ENCODE results near the gene SIGLEC8. TPM values are rescaled to one million over a fixed set of nuclear protein-coding genes. Genes with fewer than 3 reads are reported as not detected.

Gene SIGLEC8
- total RNA-seq, 1 experiment from 2014 or later, result not detected

- H3K36me3 Mint-ChIP-seq, result no peaks in the 10 kb centered on the region
- ATAC-seq (no peak), DNase-seq (ENCODE audit: low spot score) (no peak)
- peaks cover 4% of the 10 kb centered on the region; the same call in 1 of the 2 replicates for H3K9me3 Mint-ChIP-seq
- 0 out of 2 replicates have a peak, but pooled peaks cover 2% of the 10 kb centered on the region for H3K4me1 Mint-ChIP-seq
- TF ChIP-seq CBFB (CRISPR knock-in tag; IDR thresholded peaks at IDR 0.05; ENCODE audit: low read depth), result no peak
- no peak for TF ChIP-seq NR3C1 (CRISPR knock-in tag; conservative IDR thresholded peaks at IDR 0.05; ENCODE audit: low read depth)
- TF ChIP-seq USF1 (CRISPR knock-in tag; IDR thresholded peaks at IDR 0.05), result no peak
- TF ChIP-seq MAX (CRISPR knock-in tag; IDR thresholded peaks at IDR 0.05), result no peak
- TF ChIP-seq ZNF532 (CRISPR knock-in tag; IDR thresholded peaks at IDR 0.05; ENCODE audit: borderline replicate concordance), result no peak
- TF ChIP-seq E2F1 (CRISPR knock-in tag; IDR thresholded peaks at IDR 0.05), result no peak
- no peak for TF ChIP-seq ZNF219 (CRISPR knock-in tag; IDR thresholded peaks at IDR 0.05; ENCODE audit: borderline replicate concordance)
- no peak for TF ChIP-seq ZNF317 (CRISPR knock-in tag; IDR thresholded peaks at IDR 0.05; ENCODE audit: borderline replicate concordance, low read depth)
- TF ChIP-seq ZBTB43 (CRISPR knock-in tag; IDR thresholded peaks at IDR 0.05), result no peak
- TF ChIP-seq E2F5 (CRISPR knock-in tag; IDR thresholded peaks at IDR 0.05), result no peak
- TF ChIP-seq PREB (CRISPR knock-in tag; IDR thresholded peaks at IDR 0.05; ENCODE audit: borderline replicate concordance), result no peak
- TF ChIP-seq, protein P1, sequence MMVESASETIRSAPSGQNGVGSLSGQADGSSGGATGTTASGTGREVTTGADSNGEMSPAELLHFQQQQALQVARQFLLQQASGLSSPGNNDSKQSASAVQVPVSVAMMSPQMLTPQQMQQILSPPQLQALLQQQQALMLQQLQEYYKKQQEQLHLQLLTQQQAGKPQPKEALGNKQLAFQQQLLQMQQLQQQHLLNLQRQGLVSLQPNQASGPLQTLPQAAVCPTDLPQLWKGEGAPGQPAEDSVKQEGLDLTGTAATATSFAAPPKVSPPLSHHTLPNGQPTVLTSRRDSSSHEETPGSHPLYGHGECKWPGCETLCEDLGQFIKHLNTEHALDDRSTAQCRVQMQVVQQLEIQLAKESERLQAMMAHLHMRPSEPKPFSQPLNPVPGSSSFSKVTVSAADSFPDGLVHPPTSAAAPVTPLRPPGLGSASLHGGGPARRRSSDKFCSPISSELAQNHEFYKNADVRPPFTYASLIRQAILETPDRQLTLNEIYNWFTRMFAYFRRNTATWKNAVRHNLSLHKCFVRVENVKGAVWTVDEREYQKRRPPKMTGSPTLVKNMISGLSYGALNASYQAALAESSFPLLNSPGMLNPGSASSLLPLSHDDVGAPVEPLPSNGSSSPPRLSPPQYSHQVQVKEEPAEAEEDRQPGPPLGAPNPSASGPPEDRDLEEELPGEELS (CRISPR knock-in tag; IDR thresholded peaks at IDR 0.05), result no peak
- TF ChIP-seq, protein P2, sequence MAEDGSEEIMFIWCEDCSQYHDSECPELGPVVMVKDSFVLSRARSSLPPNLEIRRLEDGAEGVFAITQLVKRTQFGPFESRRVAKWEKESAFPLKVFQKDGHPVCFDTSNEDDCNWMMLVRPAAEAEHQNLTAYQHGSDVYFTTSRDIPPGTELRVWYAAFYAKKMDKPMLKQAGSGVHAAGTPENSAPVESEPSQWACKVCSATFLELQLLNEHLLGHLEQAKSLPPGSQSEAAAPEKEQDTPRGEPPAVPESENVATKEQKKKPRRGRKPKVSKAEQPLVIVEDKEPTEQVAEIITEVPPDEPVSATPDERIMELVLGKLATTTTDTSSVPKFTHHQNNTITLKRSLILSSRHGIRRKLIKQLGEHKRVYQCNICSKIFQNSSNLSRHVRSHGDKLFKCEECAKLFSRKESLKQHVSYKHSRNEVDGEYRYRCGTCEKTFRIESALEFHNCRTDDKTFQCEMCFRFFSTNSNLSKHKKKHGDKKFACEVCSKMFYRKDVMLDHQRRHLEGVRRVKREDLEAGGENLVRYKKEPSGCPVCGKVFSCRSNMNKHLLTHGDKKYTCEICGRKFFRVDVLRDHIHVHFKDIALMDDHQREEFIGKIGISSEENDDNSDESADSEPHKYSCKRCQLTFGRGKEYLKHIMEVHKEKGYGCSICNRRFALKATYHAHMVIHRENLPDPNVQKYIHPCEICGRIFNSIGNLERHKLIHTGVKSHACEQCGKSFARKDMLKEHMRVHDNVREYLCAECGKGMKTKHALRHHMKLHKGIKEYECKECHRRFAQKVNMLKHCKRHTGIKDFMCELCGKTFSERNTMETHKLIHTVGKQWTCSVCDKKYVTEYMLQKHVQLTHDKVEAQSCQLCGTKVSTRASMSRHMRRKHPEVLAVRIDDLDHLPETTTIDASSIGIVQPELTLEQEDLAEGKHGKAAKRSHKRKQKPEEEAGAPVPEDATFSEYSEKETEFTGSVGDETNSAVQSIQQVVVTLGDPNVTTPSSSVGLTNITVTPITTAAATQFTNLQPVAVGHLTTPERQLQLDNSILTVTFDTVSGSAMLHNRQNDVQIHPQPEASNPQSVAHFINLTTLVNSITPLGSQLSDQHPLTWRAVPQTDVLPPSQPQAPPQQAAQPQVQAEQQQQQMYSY (CRISPR knock-in tag; IDR thresholded peaks at IDR 0.05), result no peak
- POLR2A ChIA-PET, result no interaction called here
- H3K4me3 Mint-ChIP-seq, result no peak overlapping the region
- CTCF ChIA-PET, result interaction anchor here (0.5 to 1.6 kb wide), 3 partner anchors 199 to 1687 kb away, joined by 3 to 4 read pairs (median 3); no protein-coding TSS in a partner anchor
- no peak overlapping the region for H3K27ac Mint-ChIP-seq
- peaks cover 21% of the 10 kb centered on the region for H3K27me3 Mint-ChIP-seq (ENCODE audit: low read depth)
Measured at GRCh38 chr19:51457351-51458013, 772 bp downstream of the SIGLEC8 start.

Data from WTC11 (cell line).